ENCODE data around the gene CFAP251. TPM values are rescaled to one million over a fixed set of nuclear protein-coding genes. Genes with fewer than 3 reads are reported as not detected.

Gene CFAP251
- total RNA-seq, 1 donor from 2014 or later = 2.2 TPM

Small RNA genes within 50 kb of the gene (small RNA-seq; reads per million reads assigned to genes)
- not detected for gene AC069503.3 (ENCODE audit: low replicate concordance)
- not detected for gene RF00017 (ENCODE audit: low replicate concordance)
- gene RNU7-170P (ENCODE audit: low replicate concordance) = not detected

Other genes starting within 250 kb of the CFAP251 start
- gene MORN3, start 248.9 kb upstream of the CFAP251 start, total RNA-seq = 0.59 TPM
- gene TMEM120B, start 205.8 kb upstream of the CFAP251 start, total RNA-seq = 7.2 TPM
- 5.1 TPM for gene RHOF, start 124.9 kb upstream of the CFAP251 start, total RNA-seq
- 5.3 TPM for gene SETD1B, start 114.6 kb upstream of the CFAP251 start, total RNA-seq
- not detected for gene HPD, start 59.7 kb upstream of the CFAP251 start, total RNA-seq
- gene PSMD9, start 29.8 kb upstream of the CFAP251 start, total RNA-seq = 34.2 TPM
- gene BCL7A, start 103.3 kb downstream of the CFAP251 start, total RNA-seq = 12.9 TPM
- 12.5 TPM for gene MLXIP, start 160.2 kb downstream of the CFAP251 start, total RNA-seq